Spleen (tissue), 3 donors: Measurements from ENCODE around the gene FBXL4.

Experiments
- POLR2A ChIP-seq, 3 donors: fragments of 450-650 bp; IDR thresholded peaks; one replicate each; pipeline ENCODE4 v1.5.1; 2017; ENCODE audit warnings: antibody characterized with exemption in 3 of 3, mild to moderate bottlenecking in 1 of 3
- POLR2AphosphoS5 ChIP-seq, 3 donors: sonication (generic); formaldehyde crosslinking; IDR thresholded peaks; one replicate each; pipeline ENCODE4 v1.5.1; 2017; ENCODE audit warnings: antibody characterized with exemption in 3 of 3

- TF ChIP-seq POLR2A (IDR thresholded peaks at IDR 0.05): no peak
- TF ChIP-seq POLR2AphosphoS5 (IDR thresholded peaks at IDR 0.05): no peak
These were observed 42.0 kb downstream of the FBXL4 start for GRCh38 chr6:98905759-98906158.
